Common myeloid progenitor, CD34-positive (primary cell): Measurements from ENCODE around the gene BATF3.
"Not testable (repeated sequence)": the region's sequence is repeated elsewhere in the genome, so short reads cannot be mapped to it uniquely, and the experiment has no call there.

Source experiments
- CTCF ChIA-PET: fragments of 350-600 bp; sonication (Branson Sonifier 250); formaldehyde crosslinking; loops from one replicate; lab custom pipeline; 2021; ENCODE audit warnings: antibody characterized with exemption; lab: Charles Lee
- POLR2A ChIA-PET: fragments of 350-600 bp; sonication (Branson Sonifier 250); formaldehyde crosslinking; loops from one replicate; lab custom pipeline; 2021; ENCODE audit warnings: antibody characterized with exemption; lab: Charles Lee
- DNase-seq, 3 donors: peaks; one replicate each; pipeline versions ENCODE4 v3.0.0 to v3.0.0-alpha.2; 2013
- H3K27ac ChIP-seq, 2 experiments: 1 replicate in 1 of 2; 2 replicates in 1 of 2; pipeline ENCODE4 v1.7.0; 2013; ENCODE audit warnings: inconsistent platforms in 2 of 2, low read length in 2 of 2, mild to moderate bottlenecking in 2 of 2, low read depth in 1 of 2, moderate library complexity in 1 of 2; ENCODE audit not compliant: severe bottlenecking in 2 of 2, insufficient read depth in 1 of 2, poor library complexity in 1 of 2
- H3K27me3 ChIP-seq, 5 experiments: replicated peaks in 2 of 5; 1 replicate in 3 of 5; 2 replicates in 2 of 5; pipeline versions ENCODE4 v1.6.1 to v1.7.0; 2013; ENCODE audit warnings: low read length in 4 of 5, mild to moderate bottlenecking in 2 of 5, moderate library complexity in 2 of 5, inconsistent platforms in 1 of 5; ENCODE audit not compliant: insufficient read depth in 5 of 5, control insufficient read depth in 4 of 5
- H3K36me3 ChIP-seq, 4 experiments: 1 replicate in 2 of 4; 2 replicates in 2 of 4; pipeline versions ENCODE4 v1.6.1 to v1.7.0; 2013; ENCODE audit warnings: low read length in 3 of 4, control low read depth in 1 of 4, mild to moderate bottlenecking in 1 of 4; ENCODE audit not compliant: control insufficient read depth in 4 of 4, insufficient read depth in 4 of 4
- H3K4me1 ChIP-seq, 4 experiments: 1 replicate in 3 of 4; 2 replicates in 1 of 4; pipeline versions ENCODE4 v1.6.1 to v1.7.1; 2013; ENCODE audit warnings: low read length in 3 of 4, mild to moderate bottlenecking in 3 of 4, control low read depth in 1 of 4, inconsistent platforms in 1 of 4, moderate library complexity in 1 of 4; ENCODE audit not compliant: control insufficient read depth in 4 of 4, insufficient read depth in 4 of 4; ENCODE audit errors: control extremely low read depth in 1 of 4
- H3K4me3 ChIP-seq, 7 experiments: 1 replicate in 4 of 7; 2 replicates in 3 of 7; pipeline versions ENCODE4 v1.5.1 to v1.7.0; 2013; ENCODE audit warnings: mild to moderate bottlenecking in 7 of 7, low read length in 6 of 7, moderate library complexity in 6 of 7, inconsistent platforms in 2 of 7, low read depth in 2 of 7, control low read depth in 1 of 7; ENCODE audit not compliant: insufficient read depth in 4 of 7, control insufficient read depth in 1 of 7; ENCODE audit errors: extremely low read depth in 1 of 7
- H3K9me3 ChIP-seq, 5 experiments: 1 replicate in 4 of 5; 2 replicates in 1 of 5; pipeline versions ENCODE4 v1.6.1 to v1.7.1; 2013; ENCODE audit warnings: low read length in 4 of 5, mild to moderate bottlenecking in 2 of 5, inconsistent platforms in 1 of 5, low read depth in 1 of 5, moderate library complexity in 1 of 5; ENCODE audit not compliant: control insufficient read depth in 4 of 5, insufficient read depth in 2 of 5; ENCODE audit errors: control extremely low read depth in 1 of 5
- WGBS: methylation state at CpG from one replicate; pipeline ENCODE4 v1.1.5; 2013; ENCODE audit not compliant: insufficient coverage; 5-methylcytosine and 5-hydroxymethylcytosine counted together

BATF3 gene

DNA sequence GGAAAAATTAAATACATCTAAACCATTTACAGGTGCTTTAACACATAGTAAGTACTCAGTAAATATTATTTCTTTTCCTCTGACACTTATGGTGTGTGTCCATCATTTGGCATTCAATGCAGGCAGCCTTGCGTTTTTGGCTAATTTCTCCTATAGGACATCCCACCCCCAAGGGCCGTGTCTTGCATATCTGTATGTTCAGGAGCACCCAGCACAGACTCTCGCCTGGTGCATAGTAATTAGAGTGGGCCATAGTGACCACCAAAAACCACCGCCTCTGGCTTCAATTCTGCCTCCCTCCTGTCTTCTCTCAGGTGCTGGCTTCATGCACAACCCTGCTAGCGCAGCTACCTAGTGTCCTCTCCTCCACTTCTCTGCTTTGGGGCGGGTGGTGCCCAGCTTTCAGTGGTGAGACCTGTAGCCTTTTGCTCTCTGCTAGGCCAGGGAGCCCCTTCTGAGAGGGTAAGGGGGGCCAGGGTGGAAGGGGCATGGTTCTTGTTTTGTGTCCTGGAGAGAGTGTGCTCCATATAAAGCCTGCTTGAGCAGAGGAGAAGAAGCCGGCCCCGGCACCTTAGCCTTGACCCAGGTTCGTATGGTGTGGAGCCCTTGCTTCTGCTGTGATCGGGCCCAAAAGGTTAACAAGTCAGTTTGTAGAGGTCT lies 33.4 kb downstream of the BATF3 start:
- H3K27me3 ChIP-seq: peaks cover 0 to 2% (median 0%) of the 10 kb centered on the region in 5 experiments
- H3K36me3 ChIP-seq: no peaks in the 10 kb centered on the region
- no peaks in the 10 kb centered on the region for H3K9me3 ChIP-seq
- H3K27ac ChIP-seq: no peak overlapping the region
- DNase-seq: no peak
- ChIA-PET POLR2A (no interaction called here), CTCF (interaction anchor here (1.3 to 3.9 kb wide), 15 partner anchors 10 to 116 kb away, joined by 3 to 34 read pairs (median 8); partner anchors contain the start of gene ATF3)
- peaks cover 6 to 26% (median 19%) of the 10 kb centered on the region in 4 experiments for H3K4me1 ChIP-seq
- H3K4me3 ChIP-seq: no peak overlapping the region
- 74% methylated on average over 5 of the region's 10 CpGs for WGBS

GRCh38 chr1:212665241-212666115 lies 34.2 kb downstream of the BATF3 start:
- H3K9me3 ChIP-seq: no peaks in the 10 kb centered on the region
- H3K27me3 ChIP-seq: peaks cover 0 to 2% (median 0%) of the 10 kb centered on the region in 5 experiments
- ChIA-PET POLR2A (interaction anchor here (0.6 to 1.0 kb wide), 4 partner anchors 15 to 57 kb away, joined by 3 to 5 read pairs (median 4); partner anchors contain the start of gene ATF3), CTCF (interaction anchor here (0.6 to 2.4 kb wide), 37 partner anchors 10 to 595 kb away, joined by 3 to 34 read pairs (median 4); partner anchors contain the start of gene ATF3)
- peak overlapping the region; percentile 36 to 81 (median 68) for H3K4me3 ChIP-seq
- no peaks in the 10 kb centered on the region for H3K36me3 ChIP-seq
- peak; percentile 83 to 92 (median 88) for DNase-seq
- WGBS: 16% methylated on average over 27 of the region's 37 CpGs
- H3K4me1 ChIP-seq: peaks cover 1 to 19% (median 11%) of the 10 kb centered on the region in 4 experiments
- H3K27ac ChIP-seq: no peak overlapping the region

GRCh38 chr1:212664409-212665199 lies 35.0 kb downstream of the BATF3 start:
- WGBS: 86% methylated on average over 10 of the region's 11 CpGs
- H3K27ac ChIP-seq: no peak overlapping the region
- H3K9me3 ChIP-seq: no peaks in the 10 kb centered on the region
- DNase-seq: no peak
- no peaks in the 10 kb centered on the region for H3K36me3 ChIP-seq
- POLR2A ChIA-PET: interaction anchor here (0.6 to 1.0 kb wide), 4 partner anchors 14 to 56 kb away, joined by 3 to 5 read pairs (median 4); partner anchors contain the start of gene ATF3
- peaks cover 0 to 17% (median 9%) of the 10 kb centered on the region in 4 experiments for H3K4me1 ChIP-seq
- peaks cover 0 to 2% (median 0%) of the 10 kb centered on the region in 5 experiments for H3K27me3 ChIP-seq
- CTCF ChIA-PET: interaction anchor here (0.6 to 2.4 kb wide), 39 partner anchors 9 to 594 kb away, joined by 3 to 34 read pairs (median 4); partner anchors contain the start of gene ATF3
- peak overlapping the region in 1 of 7 experiments; percentile 81 for H3K4me3 ChIP-seq

- H3K4me3 ChIP-seq, POLR2A ChIA-PET, H3K4me1 ChIP-seq, H3K27ac ChIP-seq, H3K36me3 ChIP-seq, DNase-seq, H3K27me3 ChIP-seq, H3K9me3 ChIP-seq: not testable (repeated sequence)
- 90% methylated on average over 4 of the region's 7 CpGs for WGBS
- CTCF ChIA-PET: interaction anchor here (1.0 to 1.6 kb wide), 3 partner anchors 10 to 28 kb away, joined by 3 to 4 read pairs (median 3); no protein-coding TSS in a partner anchor
Observed at GRCh38 chr1:212658250-212658649, 41.4 kb downstream of the BATF3 start.

- Histone ChIP-seq H3K9me3 (no peaks in the 10 kb centered on the region), H3K4me3 (no peak overlapping the region), H3K36me3 (no peaks in the 10 kb centered on the region), H3K27me3 (no peaks in the 10 kb centered on the region), H3K27ac (no peak overlapping the region), H3K4me1 (peaks cover 0 to 3% (median under 1%) of the 10 kb centered on the region in 4 experiments)
- ChIA-PET POLR2A (no interaction called here), CTCF (no interaction called here)
- WGBS: 80% methylated on average over 2 of the region's 5 CpGs
- no peak for DNase-seq
Observed at GRCh38 chr1:212656730-212657129, 42.9 kb downstream of the BATF3 start.

DNA sequence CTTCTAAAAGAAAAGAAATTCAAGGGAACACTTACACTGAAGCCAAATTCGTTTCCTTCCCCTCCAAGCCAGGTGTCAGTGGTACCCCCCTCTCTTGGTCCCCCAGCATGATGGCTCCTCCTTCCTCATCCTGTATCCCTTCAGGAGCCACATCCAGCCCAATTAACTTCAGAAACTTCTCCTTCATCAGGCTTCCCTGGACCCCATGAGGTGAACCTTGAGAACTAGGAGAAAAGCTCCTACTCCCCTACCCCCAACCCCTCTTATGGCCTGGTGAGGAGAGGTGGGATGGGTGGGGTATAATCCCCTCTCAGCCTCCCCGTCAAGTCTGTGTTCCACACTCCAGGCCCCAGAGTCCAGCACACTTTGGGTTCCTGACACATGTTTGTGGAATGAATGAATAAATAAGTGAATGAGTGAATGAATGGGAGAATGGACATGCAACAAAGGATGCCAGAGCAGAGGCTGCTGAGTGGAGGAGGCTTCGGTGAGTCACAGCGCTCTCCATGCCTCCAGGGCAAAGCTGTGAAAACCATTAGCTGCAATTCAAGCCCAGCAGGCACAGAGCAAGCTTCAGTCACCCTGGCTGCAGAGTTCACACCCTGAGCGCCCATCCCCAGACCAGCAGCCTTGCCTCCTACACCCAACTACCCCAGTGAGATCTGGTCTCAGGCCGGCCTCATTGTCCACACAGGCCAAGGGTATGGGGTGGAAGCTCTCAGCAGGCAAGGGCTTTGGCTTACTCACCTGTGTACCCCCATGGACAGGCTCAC lies 43.8 kb downstream of the BATF3 start:
- H3K27ac ChIP-seq: no peak overlapping the region
- H3K4me1 ChIP-seq: peaks cover 0 to 3% (median under 1%) of the 10 kb centered on the region in 4 experiments
- no peak for DNase-seq
- no peaks in the 10 kb centered on the region for H3K9me3 ChIP-seq
- no peaks in the 10 kb centered on the region for H3K36me3 ChIP-seq
- POLR2A ChIA-PET: no interaction called here
- CTCF ChIA-PET: interaction anchor here (0.9 to 2.3 kb wide), 3 partner anchors 9 to 126 kb away, joined by 3 to 14 read pairs (median 3); no protein-coding TSS in a partner anchor
- no peak overlapping the region for H3K4me3 ChIP-seq
- no peaks in the 10 kb centered on the region for H3K27me3 ChIP-seq
- WGBS: 100% methylated on average over 3 of the region's 6 CpGs
